Esophagus squamous epithelium (tissue), 5 donors: ENCODE results near the gene TLCD1. TPM values are rescaled to one million over a fixed set of nuclear protein-coding genes. Genes with fewer than 3 reads are reported as not detected.

Experiments used
- DNase-seq: peaks from one replicate; lab custom pipeline; 2025; lab: John Stamatoyannopoulos, UW
- H3K27ac ChIP-seq, 4 donors: fragments of 200-600 bp; sonication (generic); one replicate each; pipeline ENCODE4 v1.5.1; 2016 to 2019; ENCODE audit warnings: mild to moderate bottlenecking in 1 of 4
- H3K27me3 ChIP-seq, 4 donors: fragments of 200-600 bp; sonication (generic); 1 replicate in 3 of 4; 2 replicates in 1 of 4; pipeline versions ENCODE4 v1.5.1 to v1.6.0; 2017 to 2021; ENCODE audit warnings: antibody characterized with exemption in 1 of 4
- H3K36me3 ChIP-seq, 3 donors: fragments of 200-600 bp; sonication (generic); one replicate each; pipeline ENCODE4 v1.5.1; 2016 to 2019
- H3K4me1 ChIP-seq, 3 donors: fragments of 200-600 bp; sonication (generic); one replicate each; pipeline ENCODE4 v1.5.1; 2017 to 2019
- H3K4me3 ChIP-seq, 4 donors: fragments of 200-600 bp; sonication (generic); 1 replicate in 3 of 4; 2 replicates in 1 of 4; pipeline ENCODE4 v1.5.1; 2016 to 2019; ENCODE audit warnings: mild to moderate bottlenecking in 2 of 4, moderate library complexity in 1 of 4
- H3K9me3 ChIP-seq, 3 donors: fragments of 200-600 bp; sonication (generic); one replicate each; pipeline ENCODE4 v1.5.1; 2016 to 2019
- POLR2A ChIP-seq, 4 donors: fragments of 450-650 bp; IDR thresholded peaks; one replicate each; pipeline ENCODE4 v1.6.1; 2017; ENCODE audit warnings: antibody characterized with exemption in 4 of 4, mild to moderate bottlenecking in 4 of 4, moderate library complexity in 3 of 4
- WGBS, 2 donors: methylation state at CpG; one replicate each; pipeline ENCODE4 v1.1.5; 2018; 5-methylcytosine and 5-hydroxymethylcytosine counted together
- intact Hi-C: fragments of 100-400 bp; cut with DNase I; formaldehyde crosslinking; loops from one replicate; pipeline ENCODE4 v1.15.0; 2022
- total RNA-seq, 4 donors: library from RNA; depleted of rRNA; stranded (reverse); fragments of >200 nt; gene quantifications; one replicate each; pipeline ENCODE4 v1.1.0, GENCODE V29; 2016
- TF ChIP-seq, protein P1 (sequence below), 6 experiments: fragments of 450-650 bp in 4 of 6; fragments of 200-600 bp in 2 of 6; sonication (generic) in 2 of 6; IDR thresholded peaks; one replicate each; pipeline ENCODE4 v1.5.1; 2016 to 2019; ENCODE audit warnings: antibody characterized with exemption in 6 of 6, mild to moderate bottlenecking in 4 of 6, moderate library complexity in 4 of 6
- donor health status: DM: yes; HTN: yes; CAD: no.

TLCD1 gene
- total RNA-seq, 4 donors from 2014 or later = 8.8 to 17.0 (median 13.0) TPM

DNA sequence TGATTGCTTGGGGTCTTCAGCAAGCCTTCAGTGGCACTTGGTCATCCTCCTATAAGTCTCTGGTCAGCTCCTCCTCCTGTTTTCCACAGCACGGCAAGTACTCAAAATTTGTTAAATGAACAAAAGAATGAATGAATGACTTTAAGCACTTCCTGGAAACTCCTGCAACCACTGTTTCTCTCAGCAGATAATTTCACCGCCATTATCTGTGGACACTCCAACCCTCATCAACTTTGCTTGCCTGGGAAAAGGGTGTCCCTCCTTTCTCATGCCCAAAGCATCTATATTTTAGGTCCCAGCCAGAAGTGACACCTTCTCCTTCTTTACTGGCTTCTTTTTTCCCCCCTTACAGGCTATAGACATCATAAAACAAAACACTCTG, 18.7 kb downstream of the TLCD1 start:
- Histone ChIP-seq H3K36me3 (peaks cover 6 to 37% (median 9%) of the 10 kb centered on the region in 3 donors), H3K4me1 (peaks cover 10 to 33% (median 13%) of the 10 kb centered on the region in 3 donors), H3K9me3 (no peaks in the 10 kb centered on the region), H3K27me3 (no peaks in the 10 kb centered on the region), H3K4me3 (no peak overlapping the region), H3K27ac (no peak overlapping the region)
- no peak for DNase-seq
- intact Hi-C loops = no loop called here
- 86 to 89% methylated on average over 2 of the region's 2 CpGs for WGBS, 2 donors
- TF ChIP-seq, protein P1, sequence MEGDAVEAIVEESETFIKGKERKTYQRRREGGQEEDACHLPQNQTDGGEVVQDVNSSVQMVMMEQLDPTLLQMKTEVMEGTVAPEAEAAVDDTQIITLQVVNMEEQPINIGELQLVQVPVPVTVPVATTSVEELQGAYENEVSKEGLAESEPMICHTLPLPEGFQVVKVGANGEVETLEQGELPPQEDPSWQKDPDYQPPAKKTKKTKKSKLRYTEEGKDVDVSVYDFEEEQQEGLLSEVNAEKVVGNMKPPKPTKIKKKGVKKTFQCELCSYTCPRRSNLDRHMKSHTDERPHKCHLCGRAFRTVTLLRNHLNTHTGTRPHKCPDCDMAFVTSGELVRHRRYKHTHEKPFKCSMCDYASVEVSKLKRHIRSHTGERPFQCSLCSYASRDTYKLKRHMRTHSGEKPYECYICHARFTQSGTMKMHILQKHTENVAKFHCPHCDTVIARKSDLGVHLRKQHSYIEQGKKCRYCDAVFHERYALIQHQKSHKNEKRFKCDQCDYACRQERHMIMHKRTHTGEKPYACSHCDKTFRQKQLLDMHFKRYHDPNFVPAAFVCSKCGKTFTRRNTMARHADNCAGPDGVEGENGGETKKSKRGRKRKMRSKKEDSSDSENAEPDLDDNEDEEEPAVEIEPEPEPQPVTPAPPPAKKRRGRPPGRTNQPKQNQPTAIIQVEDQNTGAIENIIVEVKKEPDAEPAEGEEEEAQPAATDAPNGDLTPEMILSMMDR (IDR thresholded peaks at IDR 0.05) = no peak
- TF ChIP-seq POLR2A (IDR thresholded peaks at IDR 0.05) = no peak

- Histone ChIP-seq H3K36me3 (peaks cover 6 to 44% (median 14%) of the 10 kb centered on the region in 3 donors), H3K9me3 (no peaks in the 10 kb centered on the region), H3K27me3 (no peaks in the 10 kb centered on the region), H3K4me1 (peaks cover 6 to 27% (median 8%) of the 10 kb centered on the region in 3 donors), H3K27ac (no peak overlapping the region), H3K4me3 (no peak overlapping the region)
- TF ChIP-seq, protein P1 (IDR thresholded peaks at IDR 0.05) = no peak
- no peak for TF ChIP-seq POLR2A (IDR thresholded peaks at IDR 0.05)
- 68 to 85% methylated on average over 3 of the region's 7 CpGs for WGBS, 2 donors
- intact Hi-C loops = no loop called here
- DNase-seq = no peak
Measured at GRCh38 chr17:28706471-28707338, 19.3 kb downstream of the TLCD1 start.

DNA sequence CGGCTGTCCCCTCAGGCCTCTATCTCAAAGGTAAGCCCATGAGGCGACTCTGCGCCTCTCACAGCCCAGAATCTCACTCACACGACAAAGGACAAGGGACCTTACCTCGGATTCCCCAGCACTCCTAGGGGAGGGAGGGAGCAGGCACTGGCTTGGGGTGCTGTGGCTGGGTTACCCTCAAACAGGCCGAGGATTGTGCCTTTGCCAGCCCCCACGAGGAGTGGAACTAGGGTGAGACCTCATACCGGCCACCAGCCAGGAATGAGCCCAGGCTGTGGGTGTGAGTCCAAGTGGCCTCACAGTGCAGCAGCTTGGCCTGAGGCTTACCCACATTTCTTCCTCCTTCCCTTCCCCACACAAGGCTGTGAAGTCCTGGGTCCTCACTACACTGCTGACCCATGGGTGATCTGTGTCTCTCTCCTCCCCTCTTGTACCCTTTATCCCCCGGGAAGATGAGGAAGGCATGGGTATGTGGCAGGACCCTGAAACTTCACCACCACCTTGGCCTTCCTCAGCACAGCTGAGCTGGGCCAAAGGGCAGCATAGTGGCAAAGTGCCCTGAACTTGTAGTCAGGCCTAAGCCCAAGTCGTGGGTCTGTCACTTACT, 20.2 kb downstream of the TLCD1 start:
- no peaks in the 10 kb centered on the region for H3K27me3 ChIP-seq
- H3K9me3 ChIP-seq = no peaks in the 10 kb centered on the region
- intact Hi-C loops = no loop called here
- no peak for DNase-seq
- no peak for TF ChIP-seq POLR2A (IDR thresholded peaks at IDR 0.05)
- TF ChIP-seq, protein P1 (IDR thresholded peaks at IDR 0.05) = no peak
- H3K4me1 ChIP-seq = peaks cover 3 to 20% (median 6%) of the 10 kb centered on the region in 3 donors
- 28 to 64% methylated on average over 2 to 6 of the region's 10 CpGs for WGBS, 2 donors
- no peak overlapping the region for H3K27ac ChIP-seq
- peaks cover 13 to 52% (median 22%) of the 10 kb centered on the region in 3 donors for H3K36me3 ChIP-seq
- no peak overlapping the region for H3K4me3 ChIP-seq

- Histone ChIP-seq H3K4me1 (peaks cover 3 to 14% (median 4%) of the 10 kb centered on the region in 3 donors), H3K36me3 (peaks cover 20 to 59% (median 29%) of the 10 kb centered on the region in 3 donors), H3K4me3 (no peak overlapping the region), H3K27me3 (no peaks in the 10 kb centered on the region), H3K27ac (no peak overlapping the region), H3K9me3 (no peaks in the 10 kb centered on the region)
- intact Hi-C loops = no loop called here
- TF ChIP-seq POLR2A (IDR thresholded peaks at IDR 0.05) = no peak
- TF ChIP-seq, protein P1 (IDR thresholded peaks at IDR 0.05) = no peak
- no peak for DNase-seq
- 69 to 81% methylated on average over 4 to 5 of the region's 5 CpGs for WGBS, 2 donors
Measured at GRCh38 chr17:28705074-28705659, 20.9 kb downstream of the TLCD1 start.
